Liver (tissue), 9 donors: ENCODE data around the gene CCL28. TPM values are rescaled to one million over a fixed set of nuclear protein-coding genes. Genes with fewer than 3 reads are reported as not detected.

Source experiments
- DNase-seq: peaks from one replicate; pipeline ENCODE4 v3.0.0-alpha.2; 2017; ENCODE audit warnings: low spot score
- H3K27ac ChIP-seq, 2 donors: one replicate each; pipeline ENCODE4 v1.7.0; 2013; ENCODE audit warnings: inconsistent platforms in 2 of 2, low read length in 2 of 2, control low read depth in 1 of 2, low read depth in 1 of 2, mild to moderate bottlenecking in 1 of 2
- H3K27me3 ChIP-seq, 4 donors: one replicate each; pipeline versions ENCODE4 v1.6.1 to v1.7.0; 2013; ENCODE audit warnings: low read length in 3 of 4, inconsistent platforms in 1 of 4, mild to moderate bottlenecking in 1 of 4, moderate library complexity in 1 of 4; ENCODE audit not compliant: control insufficient read depth in 4 of 4, insufficient read depth in 4 of 4
- H3K36me3 ChIP-seq, 4 donors: one replicate each; pipeline versions ENCODE4 v1.6.1 to v1.7.0; 2013; ENCODE audit warnings: low read length in 3 of 4, mild to moderate bottlenecking in 3 of 4, low read depth in 1 of 4, moderate library complexity in 1 of 4; ENCODE audit not compliant: control insufficient read depth in 4 of 4, insufficient read depth in 3 of 4
- H3K4me1 ChIP-seq, 4 donors: one replicate each; pipeline versions ENCODE4 v1.6.1 to v1.7.0; 2013; ENCODE audit warnings: low read length in 3 of 4, mild to moderate bottlenecking in 3 of 4, moderate library complexity in 1 of 4; ENCODE audit not compliant: control insufficient read depth in 4 of 4, insufficient read depth in 4 of 4
- H3K4me3 ChIP-seq, 3 donors: one replicate each; pipeline versions ENCODE4 v1.6.1 to v1.7.0; 2013; ENCODE audit warnings: low read length in 3 of 3, control low read depth in 1 of 3, low read depth in 1 of 3, mild to moderate bottlenecking in 1 of 3
- H3K9ac ChIP-seq, 2 donors: one replicate each; pipeline ENCODE4 v1.7.0; 2013; ENCODE audit warnings: low read length in 2 of 2, mild to moderate bottlenecking in 2 of 2, moderate library complexity in 2 of 2, control low read depth in 1 of 2, low read depth in 1 of 2
- H3K9me3 ChIP-seq, 4 donors: one replicate each; pipeline versions ENCODE4 v1.6.1 to v1.7.0; 2013; ENCODE audit warnings: low read length in 3 of 4; ENCODE audit not compliant: control insufficient read depth in 4 of 4
- EGR1 ChIP-seq, 2 donors: IDR thresholded peaks; 2 replicates each; pipeline ENCODE4 v1.6.1; 2016 to 2018; ENCODE audit warnings: antibody characterized with exemption in 2 of 2, low read depth in 2 of 2
- FOXA1 ChIP-seq: IDR thresholded peaks from 2 replicates; pipeline ENCODE4 v1.6.1; 2016; ENCODE audit warnings: antibody characterized with exemption
- FOXA2 ChIP-seq: IDR thresholded peaks from 2 replicates; pipeline ENCODE4 v1.6.1; 2016; ENCODE audit warnings: antibody characterized with exemption
- GABPA ChIP-seq, 2 donors: IDR thresholded peaks in 1 of 2; conservative IDR thresholded peaks in 1 of 2; 2 replicates each; pipeline ENCODE4 v1.6.1; 2016; ENCODE audit warnings: antibody characterized with exemption in 2 of 2, mild to moderate bottlenecking in 1 of 2, moderate library complexity in 1 of 2
- HNF4A ChIP-seq, 2 donors: conservative IDR thresholded peaks; 2 replicates each; pipeline ENCODE4 v1.6.1; 2016; ENCODE audit warnings: antibody characterized with exemption in 2 of 2, mild to moderate bottlenecking in 2 of 2
- HNF4G ChIP-seq: IDR thresholded peaks from 2 replicates; pipeline ENCODE4 v1.6.1; 2016; ENCODE audit warnings: antibody characterized with exemption
- JUND ChIP-seq, 2 donors: IDR thresholded peaks; 2 replicates each; pipeline ENCODE4 v1.6.1; 2016; ENCODE audit warnings: antibody characterized with exemption in 2 of 2
- NR2F2 ChIP-seq: IDR thresholded peaks from 2 replicates; pipeline ENCODE4 v1.6.1; 2016; ENCODE audit warnings: antibody characterized with exemption
- RAD21 ChIP-seq, 2 donors: IDR thresholded peaks; 2 replicates each; pipeline ENCODE4 v1.6.1; 2016; ENCODE audit warnings: antibody characterized with exemption in 2 of 2, mild to moderate bottlenecking in 2 of 2
- RXRA ChIP-seq, 2 donors: IDR thresholded peaks; 2 replicates each; pipeline ENCODE4 v1.6.1; 2017 to 2018; ENCODE audit warnings: antibody characterized with exemption in 2 of 2, mild to moderate bottlenecking in 1 of 2
- SP1 ChIP-seq: IDR thresholded peaks from 2 replicates; pipeline ENCODE4 v1.6.1; 2018; ENCODE audit warnings: antibody characterized with exemption, mild to moderate bottlenecking
- TAF1 ChIP-seq: conservative IDR thresholded peaks from 2 replicates; pipeline ENCODE4 v1.6.1; 2016; ENCODE audit warnings: antibody characterized with exemption, mild to moderate bottlenecking
- YY1 ChIP-seq: IDR thresholded peaks from 2 replicates; pipeline ENCODE4 v1.6.1; 2016; ENCODE audit warnings: antibody characterized with exemption, mild to moderate bottlenecking
- WGBS: extraction: QIAGEN DNeasy Blood & Tissue Kit; methylation state at CpG from one replicate; pipeline ENCODE4 v1.1.7; 2013; 5-methylcytosine and 5-hydroxymethylcytosine counted together
- polyA plus RNA-seq, 2 donors: library from polyadenylated mRNA; stranded (reverse) in 1 of 2; unstranded in 1 of 2; fragments of 200-250 nt in 1 of 2; fragments of >200 nt in 1 of 2; fragmentation: Nextera tagmentation in 1 of 2; extraction: Ambion mirVana in 1 of 2; gene quantifications; one replicate each; pipeline versions ENCODE4 v1.2.1 to v1.2.3, GENCODE V29; 2013 to 2015
- total RNA-seq, 2 donors: library from RNA; depleted of rRNA; stranded (reverse); fragments of >200 nt; gene quantifications; one replicate each; pipeline ENCODE4 v1.2.3, GENCODE V29; 2014
- TF ChIP-seq, protein P1 (sequence below): IDR thresholded peaks from 2 replicates; pipeline ENCODE4 v1.6.1; 2016; ENCODE audit warnings: antibody characterized with exemption, mild to moderate bottlenecking
- TF ChIP-seq, protein P2 (sequence below): IDR thresholded peaks from 2 replicates; pipeline ENCODE4 v1.6.1; 2016; ENCODE audit warnings: antibody characterized with exemption
- TF ChIP-seq, protein P3 (sequence below): IDR thresholded peaks from 2 replicates; pipeline ENCODE4 v1.6.1; 2016; ENCODE audit warnings: antibody characterized with exemption
- TF ChIP-seq, protein P4 (sequence below): IDR thresholded peaks from 2 replicates; pipeline ENCODE4 v1.6.1; 2016; ENCODE audit warnings: antibody characterized with exemption
- TF ChIP-seq, protein P5 (sequence below): fragments of 150-350 bp; IDR thresholded peaks from 2 replicates; pipeline ENCODE4 v1.5.1; 2017; ENCODE audit warnings: improper control_type of control experiment, low read depth, low read length; ENCODE audit not compliant: missing input control
- donor health status: healthy.
- donor health status: healthy.
- donor health status: healthy.
- donor health status: healthy.
- donor health status: healthy.

Gene CCL28
- total and polyA plus RNA-seq, 4 donors: 0.37 to 1.2 (median 0.81) TPM

DNA sequence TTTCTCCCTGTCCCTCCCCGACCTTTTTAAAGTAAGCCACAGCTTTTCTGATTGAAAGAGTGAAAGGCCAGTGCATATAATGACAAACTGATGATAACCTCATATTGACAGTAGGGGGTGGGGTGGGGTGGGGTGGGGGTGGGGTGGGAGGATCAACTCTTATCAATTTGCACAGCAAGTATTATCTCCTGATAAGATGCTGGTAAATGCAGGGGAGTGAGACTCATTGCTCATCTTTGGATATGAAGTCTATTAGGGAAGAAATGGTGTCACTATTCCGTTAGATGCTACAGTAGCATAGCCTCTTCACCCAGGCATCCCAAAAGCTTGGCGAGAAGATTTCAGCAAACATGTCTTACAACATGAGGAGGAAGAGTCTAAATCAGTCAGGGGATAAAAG, 60.1 kb downstream of the CCL28 start:
- H3K36me3 ChIP-seq: no peaks in the 10 kb centered on the region
- no peak for DNase-seq
- 59% methylated on average over 3 of the region's 3 CpGs for WGBS

More for the DNA sequence above, 60.1 kb downstream of the CCL28 start:
- H3K9me3 ChIP-seq: no peaks in the 10 kb centered on the region
- no peak overlapping the region for H3K4me3 ChIP-seq
- no peak overlapping the region for H3K9ac ChIP-seq
- peaks cover 0 to 6% (median 2%) of the 10 kb centered on the region in 4 donors for H3K4me1 ChIP-seq
- no peaks in the 10 kb centered on the region for H3K27me3 ChIP-seq
- TF ChIP-seq SP1: no peak
- no peak for TF ChIP-seq EGR1 (IDR thresholded peaks at IDR 0.05; ENCODE audit: low read depth in 2 of 2)
- no peak for TF ChIP-seq HNF4G
- TF ChIP-seq, protein P1, sequence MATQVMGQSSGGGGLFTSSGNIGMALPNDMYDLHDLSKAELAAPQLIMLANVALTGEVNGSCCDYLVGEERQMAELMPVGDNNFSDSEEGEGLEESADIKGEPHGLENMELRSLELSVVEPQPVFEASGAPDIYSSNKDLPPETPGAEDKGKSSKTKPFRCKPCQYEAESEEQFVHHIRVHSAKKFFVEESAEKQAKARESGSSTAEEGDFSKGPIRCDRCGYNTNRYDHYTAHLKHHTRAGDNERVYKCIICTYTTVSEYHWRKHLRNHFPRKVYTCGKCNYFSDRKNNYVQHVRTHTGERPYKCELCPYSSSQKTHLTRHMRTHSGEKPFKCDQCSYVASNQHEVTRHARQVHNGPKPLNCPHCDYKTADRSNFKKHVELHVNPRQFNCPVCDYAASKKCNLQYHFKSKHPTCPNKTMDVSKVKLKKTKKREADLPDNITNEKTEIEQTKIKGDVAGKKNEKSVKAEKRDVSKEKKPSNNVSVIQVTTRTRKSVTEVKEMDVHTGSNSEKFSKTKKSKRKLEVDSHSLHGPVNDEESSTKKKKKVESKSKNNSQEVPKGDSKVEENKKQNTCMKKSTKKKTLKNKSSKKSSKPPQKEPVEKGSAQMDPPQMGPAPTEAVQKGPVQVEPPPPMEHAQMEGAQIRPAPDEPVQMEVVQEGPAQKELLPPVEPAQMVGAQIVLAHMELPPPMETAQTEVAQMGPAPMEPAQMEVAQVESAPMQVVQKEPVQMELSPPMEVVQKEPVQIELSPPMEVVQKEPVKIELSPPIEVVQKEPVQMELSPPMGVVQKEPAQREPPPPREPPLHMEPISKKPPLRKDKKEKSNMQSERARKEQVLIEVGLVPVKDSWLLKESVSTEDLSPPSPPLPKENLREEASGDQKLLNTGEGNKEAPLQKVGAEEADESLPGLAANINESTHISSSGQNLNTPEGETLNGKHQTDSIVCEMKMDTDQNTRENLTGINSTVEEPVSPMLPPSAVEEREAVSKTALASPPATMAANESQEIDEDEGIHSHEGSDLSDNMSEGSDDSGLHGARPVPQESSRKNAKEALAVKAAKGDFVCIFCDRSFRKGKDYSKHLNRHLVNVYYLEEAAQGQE: no peak
- TF ChIP-seq, protein P2, sequence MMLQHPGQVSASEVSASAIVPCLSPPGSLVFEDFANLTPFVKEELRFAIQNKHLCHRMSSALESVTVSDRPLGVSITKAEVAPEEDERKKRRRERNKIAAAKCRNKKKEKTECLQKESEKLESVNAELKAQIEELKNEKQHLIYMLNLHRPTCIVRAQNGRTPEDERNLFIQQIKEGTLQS: no peak
- TF ChIP-seq, protein P3, sequence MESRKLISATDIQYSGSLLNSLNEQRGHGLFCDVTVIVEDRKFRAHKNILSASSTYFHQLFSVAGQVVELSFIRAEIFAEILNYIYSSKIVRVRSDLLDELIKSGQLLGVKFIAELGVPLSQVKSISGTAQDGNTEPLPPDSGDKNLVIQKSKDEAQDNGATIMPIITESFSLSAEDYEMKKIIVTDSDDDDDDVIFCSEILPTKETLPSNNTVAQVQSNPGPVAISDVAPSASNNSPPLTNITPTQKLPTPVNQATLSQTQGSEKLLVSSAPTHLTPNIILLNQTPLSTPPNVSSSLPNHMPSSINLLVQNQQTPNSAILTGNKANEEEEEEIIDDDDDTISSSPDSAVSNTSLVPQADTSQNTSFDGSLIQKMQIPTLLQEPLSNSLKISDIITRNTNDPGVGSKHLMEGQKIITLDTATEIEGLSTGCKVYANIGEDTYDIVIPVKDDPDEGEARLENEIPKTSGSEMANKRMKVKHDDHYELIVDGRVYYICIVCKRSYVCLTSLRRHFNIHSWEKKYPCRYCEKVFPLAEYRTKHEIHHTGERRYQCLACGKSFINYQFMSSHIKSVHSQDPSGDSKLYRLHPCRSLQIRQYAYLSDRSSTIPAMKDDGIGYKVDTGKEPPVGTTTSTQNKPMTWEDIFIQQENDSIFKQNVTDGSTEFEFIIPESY: no peak
- no peak for TF ChIP-seq RXRA (IDR thresholded peaks at IDR 0.05)
- no peak for TF ChIP-seq YY1
- TF ChIP-seq JUND (IDR thresholded peaks at IDR 0.05): no peak
- no peak for TF ChIP-seq RAD21 (IDR thresholded peaks at IDR 0.05)
- TF ChIP-seq, protein P4, sequence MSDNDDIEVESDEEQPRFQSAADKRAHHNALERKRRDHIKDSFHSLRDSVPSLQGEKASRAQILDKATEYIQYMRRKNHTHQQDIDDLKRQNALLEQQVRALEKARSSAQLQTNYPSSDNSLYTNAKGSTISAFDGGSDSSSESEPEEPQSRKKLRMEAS: no peak
- TF ChIP-seq, protein P5, sequence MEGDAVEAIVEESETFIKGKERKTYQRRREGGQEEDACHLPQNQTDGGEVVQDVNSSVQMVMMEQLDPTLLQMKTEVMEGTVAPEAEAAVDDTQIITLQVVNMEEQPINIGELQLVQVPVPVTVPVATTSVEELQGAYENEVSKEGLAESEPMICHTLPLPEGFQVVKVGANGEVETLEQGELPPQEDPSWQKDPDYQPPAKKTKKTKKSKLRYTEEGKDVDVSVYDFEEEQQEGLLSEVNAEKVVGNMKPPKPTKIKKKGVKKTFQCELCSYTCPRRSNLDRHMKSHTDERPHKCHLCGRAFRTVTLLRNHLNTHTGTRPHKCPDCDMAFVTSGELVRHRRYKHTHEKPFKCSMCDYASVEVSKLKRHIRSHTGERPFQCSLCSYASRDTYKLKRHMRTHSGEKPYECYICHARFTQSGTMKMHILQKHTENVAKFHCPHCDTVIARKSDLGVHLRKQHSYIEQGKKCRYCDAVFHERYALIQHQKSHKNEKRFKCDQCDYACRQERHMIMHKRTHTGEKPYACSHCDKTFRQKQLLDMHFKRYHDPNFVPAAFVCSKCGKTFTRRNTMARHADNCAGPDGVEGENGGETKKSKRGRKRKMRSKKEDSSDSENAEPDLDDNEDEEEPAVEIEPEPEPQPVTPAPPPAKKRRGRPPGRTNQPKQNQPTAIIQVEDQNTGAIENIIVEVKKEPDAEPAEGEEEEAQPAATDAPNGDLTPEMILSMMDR: no peak
- TF ChIP-seq FOXA1: no peak
- no peak for TF ChIP-seq GABPA (IDR thresholded peaks at IDR 0.05 in 1 of 2, conservative IDR thresholded peaks at IDR 0.05 in 1 of 2)
- no peak for TF ChIP-seq HNF4A (conservative IDR thresholded peaks at IDR 0.05)
- no peak for TF ChIP-seq TAF1
- no peak for TF ChIP-seq FOXA2
- no peak for TF ChIP-seq NR2F2
- no peak overlapping the region for H3K27ac ChIP-seq
